HuH-7 (cell line): ENCODE measurements around the gene FUT2.
"Not testable (repeated sequence)": the region's sequence is repeated elsewhere in the genome, so short reads cannot be mapped to it uniquely, and the experiment has no call there.

Source experiments
- DNase-seq: peaks from one replicate; pipeline ENCODE4 v3.0.0; 2011; ENCODE audit warnings: low spot score

FUT2 gene

DNA sequence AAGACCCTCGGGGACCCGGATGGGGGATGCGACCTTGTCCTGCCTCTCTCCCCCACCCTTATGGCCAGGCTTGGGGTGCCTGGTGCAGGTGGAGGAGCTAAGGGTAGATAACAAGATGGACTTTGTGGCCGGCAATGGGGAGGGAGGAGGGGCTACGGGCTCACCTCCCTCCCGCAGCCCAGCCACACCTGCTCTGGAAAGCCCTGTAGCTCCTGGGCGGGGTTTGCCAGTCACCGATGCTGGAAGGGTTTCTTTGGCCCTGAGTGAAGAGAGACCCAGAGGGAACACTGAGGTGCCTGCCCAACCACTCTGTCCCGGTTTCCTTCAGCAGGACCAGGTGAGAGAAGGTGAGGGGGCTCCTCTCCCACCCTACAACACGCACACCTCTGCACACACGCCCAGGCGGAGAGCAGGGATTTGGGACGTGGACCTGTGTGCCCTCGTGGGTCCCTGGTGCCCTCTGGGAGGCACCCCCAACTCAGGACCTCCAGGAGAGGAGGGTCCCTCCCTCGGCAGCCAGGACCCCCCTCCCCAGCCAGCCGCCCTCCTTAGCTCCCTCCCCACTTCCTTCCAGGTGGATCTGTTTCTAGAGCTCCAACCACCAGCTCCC, at the start of gene FUT2:
FUT2 (plus strand) TSS at position 229 of the 610 bp plus-strand sequence. CDS start 6,986 bp downstream, outside the sequence.
- peak; percentile 66 for DNase-seq

- DNase-seq, result peak; percentile 94
These were observed 49.6 kb upstream of the FUT2 start, which contains the start of gene CA11 for GRCh38 chr19:48646001-48646721. TSS of gene CA11 (minus strand) at chr19:48646187. CDS start at chr19:48645632, 555 bp downstream.

DNA sequence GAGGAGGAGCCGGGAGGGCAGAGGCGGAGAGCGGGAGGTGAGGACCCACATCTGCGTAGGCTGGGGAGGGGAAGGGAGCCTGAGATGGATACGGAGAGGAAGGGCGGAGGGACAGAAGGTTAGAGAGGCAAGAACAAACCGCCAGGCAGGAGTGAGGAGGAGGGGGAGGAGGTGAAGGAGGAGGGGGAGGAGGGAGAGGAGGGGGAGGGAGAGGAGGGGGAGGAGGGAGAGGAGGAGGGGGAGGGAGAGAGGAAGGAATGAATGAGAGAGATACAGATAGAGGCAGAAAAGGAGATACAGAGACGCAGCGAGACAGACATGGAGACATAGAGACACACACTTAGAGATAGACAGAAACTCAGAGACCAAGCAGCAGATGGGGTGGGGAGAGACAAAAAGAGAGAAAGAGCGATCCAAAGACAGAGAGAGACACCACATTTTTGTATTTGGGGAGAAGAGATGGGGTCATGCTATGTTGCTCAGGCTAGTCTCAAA, 49.0 kb upstream of the FUT2 start:
- no peak for DNase-seq

DNA sequence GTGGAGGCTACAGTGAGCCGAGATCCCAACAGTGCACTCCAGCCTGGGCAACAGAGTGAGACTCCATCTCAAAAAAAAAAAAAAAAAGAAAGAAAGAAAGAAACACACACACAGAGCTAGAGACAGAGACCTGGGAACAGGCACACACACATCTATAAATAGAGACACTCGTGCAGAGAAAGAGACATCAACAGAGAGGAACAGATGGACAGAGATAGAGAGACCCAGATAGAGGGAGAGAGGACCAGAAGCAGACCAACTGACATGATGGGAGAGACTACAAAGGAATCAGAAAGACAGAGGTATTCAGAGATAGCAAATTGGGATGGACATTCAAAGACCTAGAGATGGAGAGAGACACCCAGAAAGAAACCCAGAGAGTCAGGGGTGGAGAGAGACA, 47.6 kb upstream of the FUT2 start:
- DNase-seq, result no peak

- no peak for DNase-seq
These were observed 44.6 kb upstream of the FUT2 start for GRCh38 chr19:48650974-48651682.

- no peak for DNase-seq
These were observed 44.1 kb upstream of the FUT2 start for GRCh38 chr19:48651683-48652048.

GRCh38 chr19:48654299-48655059, 41.3 kb upstream of the FUT2 start:
- no peak for DNase-seq

DNA sequence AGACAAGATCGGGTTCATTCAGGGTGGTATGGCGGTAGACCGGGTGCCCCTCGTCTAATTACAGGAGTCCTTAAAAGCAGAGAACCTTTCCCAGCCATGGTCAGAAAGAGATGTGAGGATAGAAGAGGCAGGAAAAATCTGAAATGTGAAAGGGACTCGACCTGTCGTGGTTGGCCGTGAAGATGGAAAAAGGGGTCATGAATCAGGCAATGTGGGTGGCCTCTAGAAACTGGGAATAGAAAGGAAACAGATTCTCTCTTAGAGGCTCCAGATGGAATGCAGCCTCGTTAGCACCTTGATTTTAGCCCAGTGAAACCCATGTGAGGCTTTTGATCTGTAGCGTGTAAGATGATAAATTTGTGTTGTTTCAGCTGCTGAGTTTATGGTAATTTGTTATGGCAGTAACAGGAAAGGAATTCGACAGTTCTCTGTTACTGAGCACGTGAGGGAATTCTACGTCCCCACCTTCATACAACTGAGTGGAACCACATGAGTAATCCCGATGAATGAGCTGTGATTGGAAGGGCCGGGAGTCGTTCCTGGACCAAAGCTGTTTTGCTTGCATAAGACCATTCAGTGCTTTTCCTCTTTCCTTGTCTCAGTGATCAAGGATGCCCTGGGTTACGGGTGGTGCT, 38.8 kb upstream of the FUT2 start:
- no peak for DNase-seq

GRCh38 chr19:48657828-48658227, 37.9 kb upstream of the FUT2 start:
- not testable (repeated sequence) for DNase-seq

- no peak for DNase-seq
These were observed 37.3 kb upstream of the FUT2 start for GRCh38 chr19:48658483-48658882.

GRCh38 chr19:48659768-48660167, 36.0 kb upstream of the FUT2 start:
- DNase-seq, result no peak

DNA sequence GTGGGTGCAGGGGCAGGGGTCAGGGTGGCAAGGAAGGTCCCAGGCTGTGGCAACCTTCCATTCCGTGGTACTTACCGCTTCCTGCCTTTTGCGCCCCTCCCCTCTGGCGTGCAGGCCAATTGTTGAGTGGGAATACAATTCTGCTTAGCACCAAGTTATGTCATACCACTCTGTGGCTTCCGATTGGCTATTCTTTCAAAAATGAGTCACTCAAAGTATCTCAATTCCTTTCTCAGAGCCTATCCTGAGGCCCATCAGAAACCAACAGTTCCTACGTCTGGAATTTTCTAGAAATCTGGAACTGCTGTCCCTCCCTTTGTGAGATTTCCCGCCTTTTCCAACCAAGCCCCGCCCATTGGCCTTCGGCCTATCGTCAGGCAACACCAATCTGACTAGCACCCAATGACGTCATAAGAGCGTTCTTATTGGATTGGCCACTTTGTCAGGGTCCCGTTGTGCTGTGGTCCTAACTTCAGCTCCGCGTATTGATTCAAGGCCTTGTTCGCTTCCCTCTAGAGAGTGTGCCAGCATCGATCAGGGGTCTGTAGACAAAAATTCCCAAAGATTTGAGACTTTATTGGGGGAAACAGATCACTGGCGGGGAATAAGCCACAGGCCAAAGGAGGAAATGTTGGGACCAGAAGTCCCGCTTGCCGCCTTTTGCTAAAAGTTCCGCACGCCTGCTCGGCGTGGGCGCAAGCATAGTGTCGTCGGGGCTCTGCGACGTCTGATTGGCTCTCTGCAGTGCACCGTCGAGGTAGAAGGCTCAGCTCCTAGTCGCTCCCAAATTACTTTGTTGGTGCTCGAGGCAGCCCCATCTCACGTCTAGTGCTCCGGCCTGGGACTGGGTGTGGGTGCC, 34.7 kb upstream of the FUT2 start:
- DNase-seq, result peak; percentile 67

DNA sequence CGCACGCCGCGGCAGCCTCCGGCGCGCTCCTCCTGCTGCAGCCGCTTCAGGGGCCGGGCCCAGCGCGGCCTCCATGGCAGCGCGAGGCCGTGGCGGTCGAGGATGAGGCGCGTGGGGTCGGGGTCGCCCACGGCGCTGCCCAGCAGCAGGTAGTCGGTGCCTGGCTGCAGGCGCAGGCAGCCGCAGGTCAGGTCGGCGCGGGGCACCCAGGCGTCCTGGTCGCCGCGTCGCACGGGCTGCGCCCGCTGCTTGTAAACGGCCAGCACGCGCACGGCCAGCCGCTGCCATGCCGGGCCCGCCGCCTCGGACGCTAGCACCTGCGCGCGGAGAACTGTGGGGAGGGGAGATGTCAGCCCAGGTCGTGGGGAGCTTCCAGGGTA, 34.1 kb upstream of the FUT2 start:
- no peak for DNase-seq

DNA sequence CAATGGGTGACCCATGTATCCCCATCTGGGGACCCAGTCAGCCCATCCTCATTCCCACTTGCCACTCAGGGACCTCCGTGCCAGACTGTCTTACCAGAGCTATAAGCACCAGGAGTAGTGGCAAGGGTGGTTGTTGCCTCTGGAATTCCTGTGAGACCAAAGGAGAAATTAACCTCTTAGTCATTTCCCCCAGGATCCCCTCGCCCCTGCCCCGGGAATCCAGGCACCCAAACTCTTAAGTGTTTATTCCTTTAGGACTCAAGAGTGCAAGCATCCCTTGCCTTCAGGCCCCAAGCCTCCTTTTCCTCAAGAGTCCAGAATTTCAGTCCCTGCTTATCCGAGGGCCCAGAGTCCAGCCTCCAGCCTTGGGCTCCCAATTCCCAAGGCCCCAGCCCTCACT, 32.1 kb upstream of the FUT2 start:
- no peak for DNase-seq

DNA sequence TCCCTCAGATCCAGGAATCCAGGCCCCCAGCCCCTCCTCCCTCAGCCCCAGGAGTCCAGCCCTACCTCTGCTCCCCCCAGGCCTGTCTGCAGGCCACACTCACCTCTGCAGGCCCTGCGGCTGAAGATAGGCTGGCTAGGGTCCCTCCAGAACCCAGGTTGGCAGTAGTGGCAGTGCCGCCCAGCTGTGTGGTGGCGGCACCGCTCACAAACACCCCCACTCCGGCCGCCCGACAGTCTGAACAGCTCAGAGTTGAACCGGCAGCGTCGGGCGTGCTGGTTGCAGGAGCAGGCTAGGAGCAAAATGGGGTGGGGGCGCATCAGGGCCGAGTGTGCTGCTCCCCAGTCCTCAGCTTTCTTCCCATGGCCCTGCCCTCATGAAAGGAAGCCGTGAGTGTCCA, 31.3 kb upstream of the FUT2 start:
- DNase-seq, result no peak

GRCh38 chr19:48665786-48666185, 30.0 kb upstream of the FUT2 start:
- no peak for DNase-seq

DNA sequence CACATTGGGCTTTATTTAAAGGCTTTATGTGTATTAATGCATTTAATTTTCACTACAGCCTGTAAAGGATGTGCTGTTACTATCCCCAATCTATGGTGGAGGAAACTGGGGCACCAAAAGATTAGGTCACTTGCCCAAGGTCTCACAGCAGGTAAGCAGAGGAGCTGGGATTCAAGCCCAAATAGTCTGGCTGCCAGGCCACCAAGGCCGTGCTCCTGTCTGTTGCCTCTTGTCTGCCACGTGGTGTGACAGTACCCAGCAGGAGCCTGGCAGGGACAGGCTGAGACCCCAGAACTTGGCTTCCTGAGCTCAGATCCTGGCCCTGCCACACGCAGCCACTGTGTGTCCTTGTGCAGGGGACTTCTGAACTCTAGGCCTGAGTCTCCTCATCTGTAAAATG, 27.4 kb upstream of the FUT2 start:
- no peak for DNase-seq

GRCh38 chr19:48668761-48669160, 27.0 kb upstream of the FUT2 start:
- no peak for DNase-seq

GRCh38 chr19:48669903-48670668, 25.7 kb upstream of the FUT2 start:
- no peak for DNase-seq
